Psoas muscle (tissue), 8 donors: ENCODE results near the gene CIZ1. TPM values are rescaled to one million over a fixed set of nuclear protein-coding genes. Genes with fewer than 3 reads are reported as not detected.
"Not testable (repeated sequence)": the region's sequence is repeated elsewhere in the genome, so short reads cannot be mapped to it uniquely, and the experiment has no call there.

Experiments used
- ATAC-seq, 4 donors: fragments of 200-7000 bp; cut with Tn5 transposase; one replicate each; pipeline ENCODE4 v1.9.1; 2020; ENCODE audit warnings: moderate library complexity in 3 of 4, mild to moderate bottlenecking in 2 of 4
- DNase-seq, 2 donors: peaks; one replicate each; pipeline ENCODE4 v3.0.0-alpha.2; 2020
- H3K27ac ChIP-seq: fragments of 200-600 bp; one replicate; pipeline ENCODE4 v1.8.0; 2022
- H3K27me3 ChIP-seq, 3 donors: fragments of 200-600 bp in 1 of 3; one replicate each; pipeline versions ENCODE4 v1.6.1 to v1.8.0; 2013 to 2022; ENCODE audit warnings: low read length in 2 of 3, mild to moderate bottlenecking in 2 of 3, moderate library complexity in 1 of 3; ENCODE audit not compliant: insufficient read depth in 3 of 3
- H3K36me3 ChIP-seq, 2 donors: fragments of 200-600 bp in 1 of 2; one replicate each; pipeline versions ENCODE4 v1.6.1 to v1.8.0; 2013 to 2022; ENCODE audit warnings: low read depth in 1 of 2, mild to moderate bottlenecking in 1 of 2, moderate library complexity in 1 of 2; ENCODE audit not compliant: insufficient read depth in 1 of 2
- H3K4me1 ChIP-seq: fragments of 200-600 bp; one replicate; pipeline ENCODE4 v1.8.0; 2022
- H3K4me3 ChIP-seq: fragments of 200-600 bp; one replicate; pipeline ENCODE4 v1.8.0; 2022; ENCODE audit warnings: mild to moderate bottlenecking
- H3K9me3 ChIP-seq: fragments of 200-600 bp; one replicate; pipeline ENCODE4 v1.8.0; 2022
- WGBS, 3 donors: extraction: QIAGEN DNeasy Blood & Tissue Kit; methylation state at CpG; one replicate each; pipeline versions ENCODE4 v1.1.6 to v1.1.7; 2013; 5-methylcytosine and 5-hydroxymethylcytosine counted together
- intact Hi-C, 2 donors: fragments of 100-400 bp; cut with DNase I; formaldehyde crosslinking; loops; one replicate each; pipeline versions ENCODE4 v1.11.0 to v1.14.2; 2022
- polyA plus RNA-seq, 3 donors: library from polyadenylated mRNA; stranded (reverse); fragments of 200-250 nt; gene quantifications; one replicate each; pipeline ENCODE4 v1.2.3, GENCODE V29; 2013
- total RNA-seq, 4 donors: library from RNA; stranded (reverse); fragmentation: NEBNext Ultra II Directional in 2 of 4; extraction: Animal tissue kit (Norgen Biotek cat#: 25700) in 2 of 4; gene quantifications; one replicate each; pipeline versions ENCODE4 v1.2.1 to v1.2.4, GENCODE V29; 2021 to 2023
- TF ChIP-seq, protein P1 (sequence below): fragments of 200-600 bp; IDR thresholded peaks from one replicate; pipeline ENCODE4 v1.8.0; 2022; ENCODE audit warnings: antibody characterized with exemption
- donor health status: healthy with polysubstance abuse.
- donor health status: DM: no; HTN: no; CAD: no; lungs with moderate emphysema.
- donor health status: Bipolar disorder and iron deficiency.
- donor health status: healthy.
- donor health status: DM: yes; HTN: yes; CAD: no.
- donor health status: DM: no; HTN: no; CAD: no.
- donor health status: DM: no; HTN: no; CAD: no.
- donor health status: DM: yes; HTN: yes; CAD: no.

CIZ1 gene
- total and polyA plus RNA-seq, 7 donors = 36.2 to 119 (median 86.0) TPM

DNA sequence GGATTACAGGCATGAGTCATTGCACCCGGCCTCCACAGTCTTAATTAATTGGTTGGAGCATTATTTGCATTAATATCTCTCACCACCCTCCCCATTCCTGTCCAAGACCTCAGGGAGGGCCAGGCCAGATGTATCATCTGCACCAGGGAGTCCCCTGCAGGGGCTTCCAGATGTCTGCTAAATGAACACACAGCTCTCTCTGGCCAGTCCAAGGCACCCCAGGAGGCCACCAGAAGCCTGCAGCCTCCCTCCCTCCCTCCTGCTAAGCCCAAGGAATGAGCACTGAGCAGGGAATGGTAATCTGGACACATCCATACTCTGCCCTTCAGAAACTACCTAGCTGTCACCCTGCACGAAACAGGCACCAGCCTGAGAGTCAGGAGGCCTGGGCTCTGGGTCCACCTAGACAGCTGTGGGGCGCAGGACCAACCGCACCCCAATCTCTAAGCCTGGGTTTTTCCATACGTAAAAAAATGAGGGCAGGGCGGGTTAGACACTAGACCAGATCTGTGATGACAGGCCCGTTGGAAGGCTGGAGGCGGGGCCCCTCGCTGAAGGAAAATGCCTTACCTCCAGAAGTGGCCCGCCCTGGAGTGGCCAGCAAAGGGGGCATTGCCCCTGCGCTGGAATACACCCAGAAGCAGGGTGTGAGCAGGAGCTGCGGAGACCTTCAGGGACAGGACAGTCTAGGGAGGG lies 8.3 kb downstream of the CIZ1 start:
- H3K27me3 ChIP-seq = no peaks in the 10 kb centered on the region
- WGBS, 3 donors = 88 to 93% (median 89%) methylated on average over 12 of the region's 12 CpGs
- H3K36me3 ChIP-seq = peaks cover 0 to 91% of the 10 kb centered on the region in 2 donors
- no peaks in the 10 kb centered on the region for H3K9me3 ChIP-seq
- no peak overlapping the region for H3K4me3 ChIP-seq
- DNase-seq = no peak
- ATAC-seq = no peak
- H3K4me1 ChIP-seq = no peaks in the 10 kb centered on the region
- no peak overlapping the region for H3K27ac ChIP-seq
- intact Hi-C loops = no loop called here
- TF ChIP-seq, protein P1, sequence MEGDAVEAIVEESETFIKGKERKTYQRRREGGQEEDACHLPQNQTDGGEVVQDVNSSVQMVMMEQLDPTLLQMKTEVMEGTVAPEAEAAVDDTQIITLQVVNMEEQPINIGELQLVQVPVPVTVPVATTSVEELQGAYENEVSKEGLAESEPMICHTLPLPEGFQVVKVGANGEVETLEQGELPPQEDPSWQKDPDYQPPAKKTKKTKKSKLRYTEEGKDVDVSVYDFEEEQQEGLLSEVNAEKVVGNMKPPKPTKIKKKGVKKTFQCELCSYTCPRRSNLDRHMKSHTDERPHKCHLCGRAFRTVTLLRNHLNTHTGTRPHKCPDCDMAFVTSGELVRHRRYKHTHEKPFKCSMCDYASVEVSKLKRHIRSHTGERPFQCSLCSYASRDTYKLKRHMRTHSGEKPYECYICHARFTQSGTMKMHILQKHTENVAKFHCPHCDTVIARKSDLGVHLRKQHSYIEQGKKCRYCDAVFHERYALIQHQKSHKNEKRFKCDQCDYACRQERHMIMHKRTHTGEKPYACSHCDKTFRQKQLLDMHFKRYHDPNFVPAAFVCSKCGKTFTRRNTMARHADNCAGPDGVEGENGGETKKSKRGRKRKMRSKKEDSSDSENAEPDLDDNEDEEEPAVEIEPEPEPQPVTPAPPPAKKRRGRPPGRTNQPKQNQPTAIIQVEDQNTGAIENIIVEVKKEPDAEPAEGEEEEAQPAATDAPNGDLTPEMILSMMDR = no peak

DNA sequence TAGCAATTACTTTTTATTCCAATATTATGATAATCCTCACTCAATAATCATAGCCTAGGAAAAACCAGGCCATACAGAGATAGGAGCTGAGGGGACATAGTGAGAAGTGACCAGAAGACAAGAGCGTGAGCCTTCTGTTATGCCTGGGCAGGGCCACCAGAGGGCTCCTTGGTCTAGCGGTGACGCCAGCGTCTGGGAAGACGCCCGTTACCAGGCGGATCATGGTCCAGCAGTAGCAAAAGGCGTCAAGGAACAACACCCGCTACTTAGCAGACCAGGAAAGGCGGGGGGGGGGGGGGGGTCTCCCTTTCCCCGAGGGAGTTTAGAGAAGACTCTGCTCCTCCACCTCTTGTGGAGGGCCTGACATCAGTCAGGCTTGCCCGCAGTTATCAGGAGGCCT lies 9.9 kb downstream of the CIZ1 start:
- H3K27ac ChIP-seq, H3K9me3 ChIP-seq, H3K4me1 ChIP-seq, H3K27me3 ChIP-seq, intact Hi-C loops, H3K4me3 ChIP-seq: not testable (repeated sequence)
- TF ChIP-seq, protein P1 = peak; percentile 52
- 23 to 46% (median 36%) methylated on average over 9 to 12 of the region's 12 CpGs for WGBS, 3 donors
- peaks cover 0 to 91% of the 10 kb centered on the region in 2 donors for H3K36me3 ChIP-seq
- peak; percentile 65 to 76 for DNase-seq
- peak in 1 of 4 donors; percentile 46 for ATAC-seq

DNA sequence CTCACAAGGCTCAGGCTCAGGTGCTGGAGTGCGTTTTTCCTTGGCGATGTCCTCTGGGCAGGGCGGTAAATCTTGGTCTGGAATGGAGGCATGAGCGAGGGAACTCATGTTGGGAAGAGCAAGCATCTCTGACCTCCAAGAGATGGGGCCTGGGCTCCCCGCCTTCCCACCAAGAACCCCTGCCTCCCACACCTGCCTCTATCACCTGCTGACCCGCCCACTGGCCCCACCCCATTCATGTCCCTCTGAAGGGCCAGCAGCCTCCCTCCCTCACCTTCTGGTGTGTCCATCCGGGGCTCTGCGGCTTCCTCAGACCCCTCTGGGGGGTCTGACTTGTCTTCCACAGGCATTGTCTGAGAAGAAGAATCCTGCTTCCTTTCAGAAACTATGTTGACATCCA lies 10.9 kb downstream of the CIZ1 start:
- 98 to 100% (median 99%) methylated on average over 8 of the region's 8 CpGs for WGBS, 3 donors
- no peaks in the 10 kb centered on the region for H3K4me1 ChIP-seq
- H3K36me3 ChIP-seq = peaks cover 0 to 91% of the 10 kb centered on the region in 2 donors
- intact Hi-C loops = no loop called here
- H3K27ac ChIP-seq = no peak overlapping the region
- H3K4me3 ChIP-seq = no peak overlapping the region
- TF ChIP-seq, protein P1 = no peak
- ATAC-seq (no peak), DNase-seq (no peak)
- no peaks in the 10 kb centered on the region for H3K27me3 ChIP-seq
- no peaks in the 10 kb centered on the region for H3K9me3 ChIP-seq

DNA sequence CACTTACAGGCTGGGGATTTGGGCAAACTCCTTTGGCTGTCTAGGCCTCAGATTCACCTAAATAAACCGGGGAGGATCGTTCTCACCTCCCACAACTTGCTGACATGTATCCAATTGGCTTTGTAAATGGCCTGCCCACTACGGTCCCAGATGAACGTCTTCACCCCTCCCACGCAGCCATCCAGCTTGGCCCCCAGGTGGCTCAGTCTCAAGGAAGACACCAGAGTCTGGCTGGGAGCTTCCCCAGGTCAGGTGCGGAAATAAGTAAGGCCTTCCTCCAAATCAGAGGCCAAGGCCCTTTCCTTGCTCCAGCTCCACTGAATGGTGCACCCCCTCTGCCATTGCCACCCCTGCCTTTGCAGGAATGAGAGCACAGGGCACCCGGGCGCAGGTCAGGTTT lies 11.4 kb downstream of the CIZ1 start:
- H3K27me3 ChIP-seq = no peaks in the 10 kb centered on the region
- H3K27ac ChIP-seq = no peak overlapping the region
- no peaks in the 10 kb centered on the region for H3K9me3 ChIP-seq
- no peak for ATAC-seq
- TF ChIP-seq, protein P1 = no peak
- intact Hi-C loops = no loop called here
- H3K36me3 ChIP-seq = peaks cover 0 to 91% of the 10 kb centered on the region in 2 donors
- 92 to 99% (median 97%) methylated on average over 8 of the region's 8 CpGs for WGBS, 3 donors
- no peaks in the 10 kb centered on the region for H3K4me1 ChIP-seq
- DNase-seq = no peak
- no peak overlapping the region for H3K4me3 ChIP-seq
